Activated CD4-positive, alpha-beta T cell treated with anti-CD3 and anti-CD28 coated beads, Interleukin-2, amount 50 U/mL, for 1 hour (primary cell): ENCODE measurements around the gene TAS2R19.

Source experiments
- DNase-seq: peaks from one replicate; pipeline ENCODE4 v3.0.0-alpha.2; 2020

Gene TAS2R19

DNA sequence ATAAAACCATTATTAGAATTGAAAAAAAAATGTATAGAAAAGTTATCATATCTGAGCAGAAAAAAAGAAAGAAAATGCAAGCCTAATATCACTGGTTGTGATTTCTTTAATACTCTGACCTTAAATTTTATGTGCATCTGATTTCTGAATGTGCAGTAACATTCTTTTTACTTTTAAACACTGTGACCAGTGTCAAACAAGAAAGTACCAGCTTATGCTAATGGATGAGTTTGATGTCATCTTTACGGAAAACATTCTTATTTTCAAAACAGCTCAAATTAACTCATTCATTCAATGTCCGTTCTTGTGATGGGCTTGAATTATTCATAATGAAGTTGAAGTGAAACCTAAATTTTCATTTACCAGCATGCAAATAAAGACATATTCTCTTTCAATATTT lies 35.6 kb downstream of the TAS2R19 start, which contains the start of gene TAS2R50:
Gene TAS2R50, minus strand, starts transcription at position 101 of the 400 bp plus-strand sequence. Its CDS starts 52 bp downstream, at position 49.
- no peak for DNase-seq

DNA sequence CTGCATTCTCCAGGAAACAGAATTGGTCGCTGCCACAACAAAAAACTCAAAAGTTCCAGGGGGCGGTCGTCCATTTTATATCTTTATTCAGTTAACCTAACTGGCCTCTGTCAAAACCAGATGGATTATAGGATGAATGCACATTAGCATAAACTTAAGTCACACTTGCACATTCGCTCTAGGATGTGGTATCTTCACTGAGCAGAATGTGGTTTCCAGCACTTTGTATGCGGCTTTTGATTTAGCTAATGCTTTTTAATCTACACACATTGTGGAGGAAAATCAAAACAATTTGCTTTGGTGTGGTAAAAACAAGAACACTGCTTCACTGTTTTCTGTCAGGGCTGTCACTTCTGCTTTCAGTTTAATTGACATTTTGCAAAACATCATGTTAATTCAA lies 40.2 kb downstream of the TAS2R19 start:
- DNase-seq: peak; percentile 6

DNA sequence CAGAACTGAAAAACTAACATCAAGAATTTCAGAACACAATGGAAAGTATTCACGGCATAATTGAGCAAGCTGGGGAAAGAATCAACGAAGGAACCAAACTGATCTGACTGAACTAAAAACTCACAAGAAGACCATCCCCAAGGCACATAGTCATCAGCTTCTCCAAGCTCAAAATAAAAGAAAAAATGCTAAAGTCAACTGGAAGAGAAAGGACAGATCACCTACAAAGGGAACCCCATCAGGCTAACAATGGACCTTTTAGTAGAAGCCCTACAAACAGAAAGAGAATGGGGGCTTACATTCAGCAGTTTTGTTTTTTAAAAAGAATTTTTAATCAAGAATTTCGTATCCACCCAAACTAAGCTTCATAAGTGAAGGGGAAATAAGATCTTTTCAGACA lies 47.5 kb downstream of the TAS2R19 start:
- DNase-seq: no peak
